HepG2 (cell line): ENCODE results near the gene PDPK1. TPM values are rescaled to one million over a fixed set of nuclear protein-coding genes. Genes with fewer than 3 reads are reported as not detected.

Experiments
- DMAP1 ChIP-seq: IDR thresholded peaks from 2 replicates; pipeline ENCODE4 v1.6.1; 2016
- FOXK1 ChIP-seq: sonication (generic); formaldehyde crosslinking; IDR thresholded peaks from 2 replicates; pipeline ENCODE4 v1.4.0; 2020; ENCODE audit warnings: low read depth, missing genetic modification reagents, borderline replicate concordance
- IRF2 ChIP-seq: IDR thresholded peaks from 2 replicates; pipeline ENCODE4 v1.6.1; 2018; ENCODE audit warnings: missing genetic modification reagents, missing compliant biosample characterization
- PPARG ChIP-seq: conservative IDR thresholded peaks from 2 replicates; pipeline ENCODE4 v1.6.1; 2016; ENCODE audit warnings: missing biosample characterization, missing genetic modification reagents
- RCOR2 ChIP-seq: IDR thresholded peaks from 2 replicates; pipeline ENCODE4 v1.6.1; 2016; ENCODE audit warnings: missing biosample characterization, missing genetic modification reagents
- TOPORS ChIP-seq: sonication (generic); formaldehyde crosslinking; IDR thresholded peaks from 2 replicates; pipeline ENCODE4 v1.8.0; 2023; ENCODE audit warnings: mild to moderate bottlenecking, missing genetic modification reagents
- YEATS4 ChIP-seq: sonication (generic); formaldehyde crosslinking; IDR thresholded peaks from 2 replicates; pipeline ENCODE4 v1.4.0; 2020; ENCODE audit warnings: missing genetic modification reagents, borderline replicate concordance
- ZNF317 ChIP-seq: sonication (generic); formaldehyde crosslinking; IDR thresholded peaks from 2 replicates; pipeline ENCODE4 v1.5.0; 2020; ENCODE audit warnings: mild to moderate bottlenecking, missing genetic modification reagents
- ZNF556 ChIP-seq: sonication (generic); formaldehyde crosslinking; IDR thresholded peaks from 2 replicates; pipeline ENCODE4 v1.4.0; 2020; ENCODE audit warnings: mild to moderate bottlenecking, missing genetic modification reagents, borderline replicate concordance
- ZNF616 ChIP-seq: sonication (generic); formaldehyde crosslinking; IDR thresholded peaks from 2 replicates; pipeline ENCODE4 v1.5.0; 2020; ENCODE audit warnings: low read depth, mild to moderate bottlenecking, missing genetic modification reagents
- polyA plus RNA-seq, 8 experiments: library from polyadenylated mRNA; depleted of rRNA in 3 of 8; stranded (reverse) in 7 of 8; unstranded in 1 of 8; fragments of >200 nt; fragmentation: Illumina TruSeq in 4 of 8; extraction: Trizol in 4 of 8; gene quantifications; 2 replicates each; pipeline versions ENCODE4 v1.2.1 to v1.2.3, GENCODE V29; 2011 to 2016; ENCODE audit warnings: low read depth in 4 of 8, missing spikeins in 1 of 8, mixed read lengths in 1 of 8; ENCODE audit not compliant: insufficient read depth in 1 of 8
- total RNA-seq, 5 experiments: library from RNA; depleted of rRNA; stranded (reverse); fragments of >200 nt; fragmentation: Illumina TruSeq; extraction: Trizol; gene quantifications; 2 replicates each; pipeline ENCODE4 v1.2.3, GENCODE V29; 2016; ENCODE audit warnings: low read depth in 1 of 5
- TF ChIP-seq, protein P1 (sequence below): sonication (generic); formaldehyde crosslinking; IDR thresholded peaks from 2 replicates; pipeline ENCODE4 v1.5.0; 2020; ENCODE audit warnings: missing genetic modification reagents, mild to moderate bottlenecking, borderline replicate concordance
- TF ChIP-seq, protein P2 (sequence below): sonication (generic); formaldehyde crosslinking; IDR thresholded peaks from 2 replicates; pipeline ENCODE4 v1.8.0; 2022; ENCODE audit warnings: missing genetic modification reagents, mild to moderate bottlenecking, inconsistent platforms, borderline replicate concordance
- TF ChIP-seq, protein P3 (sequence below): sonication (generic); formaldehyde crosslinking; IDR thresholded peaks from 2 replicates; pipeline ENCODE4 v1.8.0; 2023; ENCODE audit warnings: mild to moderate bottlenecking, missing genetic modification reagents
- TF ChIP-seq, protein P4 (sequence below): sonication (generic); formaldehyde crosslinking; IDR thresholded peaks from 2 replicates; pipeline ENCODE4 v1.9.0; 2021; ENCODE audit warnings: missing genetic modification reagents, mild to moderate bottlenecking, borderline replicate concordance
- TF ChIP-seq, protein P5 (sequence below): IDR thresholded peaks from 2 replicates; pipeline ENCODE4 v1.6.1; 2018; ENCODE audit warnings: missing genetic modification reagents, mild to moderate bottlenecking, missing compliant biosample characterization
- TF ChIP-seq, protein P6 (sequence below): sonication (generic); formaldehyde crosslinking; IDR thresholded peaks from 2 replicates; pipeline ENCODE4 v1.4.0; 2020; ENCODE audit warnings: missing genetic modification reagents
- TF ChIP-seq, protein P7 (sequence below): sonication (generic); formaldehyde crosslinking; conservative IDR thresholded peaks from 2 replicates; pipeline ENCODE4 v1.4.0; 2020; ENCODE audit warnings: missing genetic modification reagents

The PDPK1 gene
- total and polyA plus RNA-seq, 2 of the 13 experiments (the other 11 are each of a cell fraction or from before 2014, with no cell fraction given): 59.6 to 129 TPM

DNA sequence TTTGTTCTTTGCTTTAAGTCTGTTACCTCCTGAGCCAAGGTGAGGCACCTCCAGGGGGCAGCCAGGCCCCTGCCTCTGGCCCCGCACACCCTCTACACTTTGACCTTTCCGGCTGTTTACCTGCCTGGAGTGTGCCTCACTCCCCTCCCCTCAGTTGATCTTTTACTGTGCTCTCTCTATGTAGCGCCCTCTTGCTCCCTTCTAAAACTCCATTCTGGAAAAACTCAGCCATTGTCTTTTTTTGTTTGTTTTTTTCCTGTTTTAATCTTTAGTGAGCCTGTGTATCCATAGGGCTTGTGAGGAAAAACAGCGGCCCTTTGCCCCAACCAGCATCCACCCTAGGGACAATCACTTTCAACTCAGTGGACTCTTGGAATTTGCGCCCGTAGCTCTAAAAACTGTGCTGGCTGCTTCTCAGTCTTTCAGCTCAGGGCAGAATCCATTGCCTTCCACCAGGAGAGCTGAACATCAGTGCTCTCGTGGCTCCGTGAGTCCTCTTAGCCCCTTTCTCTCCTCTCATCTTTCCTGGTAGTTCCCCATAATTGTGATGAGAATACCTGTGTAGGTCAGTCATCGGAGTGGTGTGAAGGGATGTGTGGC lies 13.4 kb upstream of the PDPK1 start (continued):
- TF ChIP-seq ZNF317 (CRISPR knock-in tag) (0 out of 2 replicates have a peak, but pooled peaks have one; percentile 59), ZNF616 (CRISPR knock-in tag) (no peak), DMAP1 (CRISPR knock-in tag) (peak; percentile 43; the same call in 1 of the 2 replicates), RCOR2 (CRISPR knock-in tag) (peak; percentile 55; the same call in 1 of the 2 replicates), PPARG (peak; percentile 81), IRF2 (CRISPR knock-in tag) (peak; percentile 78), YEATS4 (CRISPR knock-in tag) (peak; percentile 58; the same call in 1 of the 2 replicates), ZNF556 (CRISPR knock-in tag) (peak; percentile 36; the same call in 1 of the 2 replicates), TOPORS (CRISPR knock-in tag) (peak; percentile 9; the same call in 1 of the 2 replicates), FOXK1 (CRISPR knock-in tag) (peak; percentile 91; the same call in 1 of the 2 replicates)
- TF ChIP-seq, protein P1, sequence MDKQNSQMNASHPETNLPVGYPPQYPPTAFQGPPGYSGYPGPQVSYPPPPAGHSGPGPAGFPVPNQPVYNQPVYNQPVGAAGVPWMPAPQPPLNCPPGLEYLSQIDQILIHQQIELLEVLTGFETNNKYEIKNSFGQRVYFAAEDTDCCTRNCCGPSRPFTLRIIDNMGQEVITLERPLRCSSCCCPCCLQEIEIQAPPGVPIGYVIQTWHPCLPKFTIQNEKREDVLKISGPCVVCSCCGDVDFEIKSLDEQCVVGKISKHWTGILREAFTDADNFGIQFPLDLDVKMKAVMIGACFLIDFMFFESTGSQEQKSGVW (CRISPR knock-in tag): no peak
- TF ChIP-seq, protein P2, sequence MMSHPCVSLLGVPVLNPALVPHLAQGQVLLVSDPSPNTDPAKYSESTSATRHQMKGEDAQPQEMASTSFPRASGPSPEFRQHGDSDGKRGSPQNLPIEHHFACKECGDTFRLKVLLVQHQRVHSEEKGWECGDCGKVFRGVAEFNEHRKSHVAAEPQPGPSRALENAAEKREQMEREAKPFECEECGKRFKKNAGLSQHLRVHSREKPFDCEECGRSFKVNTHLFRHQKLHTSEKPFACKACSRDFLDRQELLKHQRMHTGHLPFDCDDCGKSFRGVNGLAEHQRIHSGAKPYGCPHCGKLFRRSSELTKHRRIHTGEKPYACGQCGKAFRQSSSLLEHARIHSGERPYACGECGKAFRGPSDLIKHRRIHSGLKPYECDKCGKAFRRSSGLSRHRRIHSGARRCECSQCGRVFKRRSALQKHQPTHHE: no peak
- TF ChIP-seq, protein P3, sequence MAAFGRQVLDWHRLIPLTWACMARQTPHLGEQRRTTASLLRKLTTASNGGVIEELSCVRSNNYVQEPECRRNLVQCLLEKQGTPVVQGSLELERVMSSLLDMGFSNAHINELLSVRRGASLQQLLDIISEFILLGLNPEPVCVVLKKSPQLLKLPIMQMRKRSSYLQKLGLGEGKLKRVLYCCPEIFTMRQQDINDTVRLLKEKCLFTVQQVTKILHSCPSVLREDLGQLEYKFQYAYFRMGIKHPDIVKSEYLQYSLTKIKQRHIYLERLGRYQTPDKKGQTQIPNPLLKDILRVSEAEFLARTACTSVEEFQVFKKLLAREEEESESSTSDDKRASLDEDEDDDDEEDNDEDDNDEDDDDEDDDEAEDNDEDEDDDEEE (CRISPR knock-in tag): peak; percentile 36; the same call in 1 of the 2 replicates
- TF ChIP-seq, protein P4, sequence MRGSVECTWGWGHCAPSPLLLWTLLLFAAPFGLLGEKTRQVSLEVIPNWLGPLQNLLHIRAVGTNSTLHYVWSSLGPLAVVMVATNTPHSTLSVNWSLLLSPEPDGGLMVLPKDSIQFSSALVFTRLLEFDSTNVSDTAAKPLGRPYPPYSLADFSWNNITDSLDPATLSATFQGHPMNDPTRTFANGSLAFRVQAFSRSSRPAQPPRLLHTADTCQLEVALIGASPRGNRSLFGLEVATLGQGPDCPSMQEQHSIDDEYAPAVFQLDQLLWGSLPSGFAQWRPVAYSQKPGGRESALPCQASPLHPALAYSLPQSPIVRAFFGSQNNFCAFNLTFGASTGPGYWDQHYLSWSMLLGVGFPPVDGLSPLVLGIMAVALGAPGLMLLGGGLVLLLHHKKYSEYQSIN (CRISPR knock-in tag): no peak
- TF ChIP-seq, protein P5, sequence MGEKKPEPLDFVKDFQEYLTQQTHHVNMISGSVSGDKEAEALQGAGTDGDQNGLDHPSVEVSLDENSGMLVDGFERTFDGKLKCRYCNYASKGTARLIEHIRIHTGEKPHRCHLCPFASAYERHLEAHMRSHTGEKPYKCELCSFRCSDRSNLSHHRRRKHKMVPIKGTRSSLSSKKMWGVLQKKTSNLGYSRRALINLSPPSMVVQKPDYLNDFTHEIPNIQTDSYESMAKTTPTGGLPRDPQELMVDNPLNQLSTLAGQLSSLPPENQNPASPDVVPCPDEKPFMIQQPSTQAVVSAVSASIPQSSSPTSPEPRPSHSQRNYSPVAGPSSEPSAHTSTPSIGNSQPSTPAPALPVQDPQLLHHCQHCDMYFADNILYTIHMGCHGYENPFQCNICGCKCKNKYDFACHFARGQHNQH (CRISPR knock-in tag): peak; percentile 76; the same call in 1 of the 2 replicates
- TF ChIP-seq, protein P6, sequence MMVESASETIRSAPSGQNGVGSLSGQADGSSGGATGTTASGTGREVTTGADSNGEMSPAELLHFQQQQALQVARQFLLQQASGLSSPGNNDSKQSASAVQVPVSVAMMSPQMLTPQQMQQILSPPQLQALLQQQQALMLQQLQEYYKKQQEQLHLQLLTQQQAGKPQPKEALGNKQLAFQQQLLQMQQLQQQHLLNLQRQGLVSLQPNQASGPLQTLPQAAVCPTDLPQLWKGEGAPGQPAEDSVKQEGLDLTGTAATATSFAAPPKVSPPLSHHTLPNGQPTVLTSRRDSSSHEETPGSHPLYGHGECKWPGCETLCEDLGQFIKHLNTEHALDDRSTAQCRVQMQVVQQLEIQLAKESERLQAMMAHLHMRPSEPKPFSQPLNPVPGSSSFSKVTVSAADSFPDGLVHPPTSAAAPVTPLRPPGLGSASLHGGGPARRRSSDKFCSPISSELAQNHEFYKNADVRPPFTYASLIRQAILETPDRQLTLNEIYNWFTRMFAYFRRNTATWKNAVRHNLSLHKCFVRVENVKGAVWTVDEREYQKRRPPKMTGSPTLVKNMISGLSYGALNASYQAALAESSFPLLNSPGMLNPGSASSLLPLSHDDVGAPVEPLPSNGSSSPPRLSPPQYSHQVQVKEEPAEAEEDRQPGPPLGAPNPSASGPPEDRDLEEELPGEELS (CRISPR knock-in tag): peak; percentile 97
- TF ChIP-seq, protein P7, sequence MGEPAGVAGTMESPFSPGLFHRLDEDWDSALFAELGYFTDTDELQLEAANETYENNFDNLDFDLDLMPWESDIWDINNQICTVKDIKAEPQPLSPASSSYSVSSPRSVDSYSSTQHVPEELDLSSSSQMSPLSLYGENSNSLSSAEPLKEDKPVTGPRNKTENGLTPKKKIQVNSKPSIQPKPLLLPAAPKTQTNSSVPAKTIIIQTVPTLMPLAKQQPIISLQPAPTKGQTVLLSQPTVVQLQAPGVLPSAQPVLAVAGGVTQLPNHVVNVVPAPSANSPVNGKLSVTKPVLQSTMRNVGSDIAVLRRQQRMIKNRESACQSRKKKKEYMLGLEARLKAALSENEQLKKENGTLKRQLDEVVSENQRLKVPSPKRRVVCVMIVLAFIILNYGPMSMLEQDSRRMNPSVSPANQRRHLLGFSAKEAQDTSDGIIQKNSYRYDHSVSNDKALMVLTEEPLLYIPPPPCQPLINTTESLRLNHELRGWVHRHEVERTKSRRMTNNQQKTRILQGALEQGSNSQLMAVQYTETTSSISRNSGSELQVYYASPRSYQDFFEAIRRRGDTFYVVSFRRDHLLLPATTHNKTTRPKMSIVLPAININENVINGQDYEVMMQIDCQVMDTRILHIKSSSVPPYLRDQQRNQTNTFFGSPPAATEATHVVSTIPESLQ: 0 out of 2 replicates have a peak, but pooled peaks have one; percentile 32
